Type B pancreatic cell (in vitro differentiated cells): ENCODE data around the gene DKKL1. TPM values are rescaled to one million over a fixed set of nuclear protein-coding genes. Genes with fewer than 3 reads are reported as not detected.

Experiments used
- DNase-seq: peaks from one replicate; pipeline ENCODE4 v3.0.0; 2021; ENCODE audit warnings: mixed read lengths; ENCODE audit not compliant: unreplicated experiment; ENCODE audit errors: extremely low spot score
- H3K27ac Mint-ChIP-seq: 2 replicates; pipeline ENCODE4 v1.8.0; 2021; ENCODE audit warnings: mild to moderate bottlenecking, mixed read lengths
- H3K27me3 Mint-ChIP-seq: 2 replicates; pipeline ENCODE4 v1.8.0; 2021; ENCODE audit warnings: mixed read lengths
- H3K36me3 Mint-ChIP-seq: 2 replicates; pipeline ENCODE4 v1.8.0; 2021; ENCODE audit warnings: mixed read lengths
- H3K4me1 Mint-ChIP-seq: one replicate; pipeline ENCODE4 v1.8.0; 2021; ENCODE audit warnings: mixed read lengths; ENCODE audit not compliant: unreplicated experiment
- H3K4me3 Mint-ChIP-seq: 2 replicates; pipeline ENCODE4 v1.8.0; 2021; ENCODE audit warnings: mild to moderate bottlenecking, mixed read lengths
- H3K9me3 Mint-ChIP-seq: 2 replicates; pipeline ENCODE4 v1.8.0; 2021; ENCODE audit warnings: mixed read lengths
- CTCF ChIP-seq: fragments of 200-600 bp; sonication (generic); conservative IDR thresholded peaks from 2 replicates; pipeline ENCODE4 v1.5.0; 2021; ENCODE audit warnings: antibody characterized with exemption, mild to moderate bottlenecking
- total RNA-seq: library from RNA; stranded (reverse); gene quantifications from 2 replicates; pipeline ENCODE4 v1.2.1, GENCODE V29; 2021; ENCODE audit warnings: low replicate concordance

The DKKL1 gene
- total RNA-seq, 1 donor from 2014 or later: 9.4 TPM

GRCh38 chr19:49389406-49389805 is 25.7 kb downstream of the DKKL1 start:
- H3K4me3 Mint-ChIP-seq: no peak overlapping the region
- H3K27ac Mint-ChIP-seq: no peak overlapping the region
- H3K27me3 Mint-ChIP-seq: peaks cover 24% of the 10 kb centered on the region
- no peaks in the 10 kb centered on the region for H3K9me3 Mint-ChIP-seq
- H3K4me1 Mint-ChIP-seq: peaks cover 4% of the 10 kb centered on the region
- no peaks in the 10 kb centered on the region for H3K36me3 Mint-ChIP-seq
- DNase-seq: no peak
- TF ChIP-seq CTCF: no peak

- peaks cover 26% of the 10 kb centered on the region for H3K27me3 Mint-ChIP-seq
- H3K9me3 Mint-ChIP-seq: no peaks in the 10 kb centered on the region
- no peak overlapping the region for H3K4me3 Mint-ChIP-seq
- no peaks in the 10 kb centered on the region for H3K36me3 Mint-ChIP-seq
- peaks cover 4% of the 10 kb centered on the region for H3K4me1 Mint-ChIP-seq
- no peak for DNase-seq
- no peak overlapping the region for H3K27ac Mint-ChIP-seq
- no peak for TF ChIP-seq CTCF
These were observed 26.7 kb downstream of the DKKL1 start for GRCh38 chr19:49390131-49390928.

- no peak for TF ChIP-seq CTCF
- Mint-ChIP-seq H3K27me3 (peaks cover 26% of the 10 kb centered on the region), H3K27ac (no peak overlapping the region), H3K4me3 (no peak overlapping the region), H3K4me1 (peaks cover 4% of the 10 kb centered on the region), H3K9me3 (no peaks in the 10 kb centered on the region), H3K36me3 (no peaks in the 10 kb centered on the region)
- DNase-seq: no peak
These were observed 27.3 kb downstream of the DKKL1 start for GRCh38 chr19:49390929-49391359.

- no peak overlapping the region for H3K27ac Mint-ChIP-seq
- no peak for DNase-seq
- H3K4me1 Mint-ChIP-seq: peaks cover 4% of the 10 kb centered on the region
- H3K27me3 Mint-ChIP-seq: peaks cover 26% of the 10 kb centered on the region
- no peaks in the 10 kb centered on the region for H3K36me3 Mint-ChIP-seq
- no peaks in the 10 kb centered on the region for H3K9me3 Mint-ChIP-seq
- peak; percentile 92 for TF ChIP-seq CTCF
- H3K4me3 Mint-ChIP-seq: no peak overlapping the region
These were observed 28.1 kb downstream of the DKKL1 start for GRCh38 chr19:49391581-49392399.

GRCh38 chr19:49393881-49394280 is 30.2 kb downstream of the DKKL1 start:
- Mint-ChIP-seq H3K36me3 (no peaks in the 10 kb centered on the region), H3K9me3 (no peaks in the 10 kb centered on the region), H3K27me3 (peaks cover 28% of the 10 kb centered on the region), H3K4me3 (no peak overlapping the region), H3K27ac (no peak overlapping the region), H3K4me1 (peaks cover 14% of the 10 kb centered on the region)
- DNase-seq: no peak
- no peak for TF ChIP-seq CTCF
